ENCODE results near the gene SH3GL3.

GRCh38 chr15:83598031-83598430 lies 150.9 kb downstream of the SH3GL3 start:
- TF ChIP-seq, protein P1, sequence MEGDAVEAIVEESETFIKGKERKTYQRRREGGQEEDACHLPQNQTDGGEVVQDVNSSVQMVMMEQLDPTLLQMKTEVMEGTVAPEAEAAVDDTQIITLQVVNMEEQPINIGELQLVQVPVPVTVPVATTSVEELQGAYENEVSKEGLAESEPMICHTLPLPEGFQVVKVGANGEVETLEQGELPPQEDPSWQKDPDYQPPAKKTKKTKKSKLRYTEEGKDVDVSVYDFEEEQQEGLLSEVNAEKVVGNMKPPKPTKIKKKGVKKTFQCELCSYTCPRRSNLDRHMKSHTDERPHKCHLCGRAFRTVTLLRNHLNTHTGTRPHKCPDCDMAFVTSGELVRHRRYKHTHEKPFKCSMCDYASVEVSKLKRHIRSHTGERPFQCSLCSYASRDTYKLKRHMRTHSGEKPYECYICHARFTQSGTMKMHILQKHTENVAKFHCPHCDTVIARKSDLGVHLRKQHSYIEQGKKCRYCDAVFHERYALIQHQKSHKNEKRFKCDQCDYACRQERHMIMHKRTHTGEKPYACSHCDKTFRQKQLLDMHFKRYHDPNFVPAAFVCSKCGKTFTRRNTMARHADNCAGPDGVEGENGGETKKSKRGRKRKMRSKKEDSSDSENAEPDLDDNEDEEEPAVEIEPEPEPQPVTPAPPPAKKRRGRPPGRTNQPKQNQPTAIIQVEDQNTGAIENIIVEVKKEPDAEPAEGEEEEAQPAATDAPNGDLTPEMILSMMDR (IDR thresholded peaks at IDR 0.05): no peak
- TF ChIP-seq POLR2A (IDR thresholded peaks at IDR 0.05) (no peak), POLR2AphosphoS5 (IDR thresholded peaks at IDR 0.05) (no peak)
